ENCODE data around the gene SCAANT1. TPM values are rescaled to one million over a fixed set of nuclear protein-coding genes. Genes with fewer than 3 reads are reported as not detected.

Gene SCAANT1
- not detected in 2 replicates for total RNA-seq (ENCODE audit: low replicate concordance)

DNA sequence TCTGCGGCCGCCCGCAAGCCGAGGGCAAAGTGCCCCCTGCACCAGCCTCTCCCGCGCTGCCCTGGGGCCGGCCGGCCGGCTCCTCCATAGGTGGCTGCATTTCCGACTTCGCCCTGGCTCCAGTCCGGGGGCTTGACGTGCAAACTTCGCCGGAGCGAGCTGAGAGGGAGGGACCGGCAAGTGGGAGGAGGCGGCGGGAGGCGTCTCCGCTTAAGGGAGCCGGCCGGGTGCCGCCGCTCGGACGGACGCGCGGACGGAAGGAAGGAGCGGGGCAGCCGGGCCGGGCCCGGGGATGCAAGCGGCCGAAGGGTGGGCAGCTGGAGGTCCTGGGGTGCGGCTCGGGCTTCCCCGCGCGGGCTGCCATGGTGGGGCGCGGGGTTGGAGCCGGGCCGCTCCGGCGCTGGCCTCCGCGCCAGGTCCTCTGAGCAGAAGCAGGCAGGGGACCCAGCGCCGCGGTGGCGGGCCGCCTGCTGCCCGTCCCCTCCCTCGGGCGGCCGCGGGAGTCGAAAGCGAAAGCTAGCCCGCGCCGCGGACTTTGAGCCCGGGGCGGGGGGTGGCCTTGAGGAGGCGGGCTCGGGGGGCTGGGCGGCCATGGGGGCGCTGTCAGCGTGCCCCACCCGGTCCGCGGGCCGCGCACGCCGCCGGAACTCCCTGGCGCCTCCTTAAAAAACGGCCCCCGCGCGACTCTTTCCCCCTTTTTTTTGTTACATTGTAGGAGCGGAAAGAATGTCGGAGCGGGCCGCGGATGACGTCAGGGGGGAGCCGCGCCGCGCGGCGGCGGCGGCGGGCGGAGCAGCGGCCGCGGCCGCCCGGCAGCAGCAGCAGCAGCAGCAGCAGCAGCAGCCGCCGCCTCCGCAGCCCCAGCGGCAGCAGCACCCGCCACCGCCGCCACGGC, at the start of gene SCAANT1:
Gene SCAANT1 (minus strand): TSS at position 511 of the 895 bp plus-strand sequence.
- peak within 1 kb of the TSS; percentile 71 for H3K4me3 ChIP-seq (ENCODE audit: low read depth, low read length)
- DNase-seq (ENCODE audit: low read depth), result peak; percentile 89
- TF ChIP-seq, protein P1, sequence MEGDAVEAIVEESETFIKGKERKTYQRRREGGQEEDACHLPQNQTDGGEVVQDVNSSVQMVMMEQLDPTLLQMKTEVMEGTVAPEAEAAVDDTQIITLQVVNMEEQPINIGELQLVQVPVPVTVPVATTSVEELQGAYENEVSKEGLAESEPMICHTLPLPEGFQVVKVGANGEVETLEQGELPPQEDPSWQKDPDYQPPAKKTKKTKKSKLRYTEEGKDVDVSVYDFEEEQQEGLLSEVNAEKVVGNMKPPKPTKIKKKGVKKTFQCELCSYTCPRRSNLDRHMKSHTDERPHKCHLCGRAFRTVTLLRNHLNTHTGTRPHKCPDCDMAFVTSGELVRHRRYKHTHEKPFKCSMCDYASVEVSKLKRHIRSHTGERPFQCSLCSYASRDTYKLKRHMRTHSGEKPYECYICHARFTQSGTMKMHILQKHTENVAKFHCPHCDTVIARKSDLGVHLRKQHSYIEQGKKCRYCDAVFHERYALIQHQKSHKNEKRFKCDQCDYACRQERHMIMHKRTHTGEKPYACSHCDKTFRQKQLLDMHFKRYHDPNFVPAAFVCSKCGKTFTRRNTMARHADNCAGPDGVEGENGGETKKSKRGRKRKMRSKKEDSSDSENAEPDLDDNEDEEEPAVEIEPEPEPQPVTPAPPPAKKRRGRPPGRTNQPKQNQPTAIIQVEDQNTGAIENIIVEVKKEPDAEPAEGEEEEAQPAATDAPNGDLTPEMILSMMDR (IDR thresholded peaks at IDR 0.05; ENCODE audit: insufficient read depth, low read length), result no peak

GRCh38 chr3:63961891-63962290, 49.7 kb upstream of the SCAANT1 start:
- peak; percentile 54 for DNase-seq (ENCODE audit: low read depth)
- H3K4me3 ChIP-seq (ENCODE audit: low read depth, low read length), result no peak overlapping the region
- TF ChIP-seq, protein P1 (IDR thresholded peaks at IDR 0.05; ENCODE audit: insufficient read depth, low read length), result peak; percentile 72

DNA sequence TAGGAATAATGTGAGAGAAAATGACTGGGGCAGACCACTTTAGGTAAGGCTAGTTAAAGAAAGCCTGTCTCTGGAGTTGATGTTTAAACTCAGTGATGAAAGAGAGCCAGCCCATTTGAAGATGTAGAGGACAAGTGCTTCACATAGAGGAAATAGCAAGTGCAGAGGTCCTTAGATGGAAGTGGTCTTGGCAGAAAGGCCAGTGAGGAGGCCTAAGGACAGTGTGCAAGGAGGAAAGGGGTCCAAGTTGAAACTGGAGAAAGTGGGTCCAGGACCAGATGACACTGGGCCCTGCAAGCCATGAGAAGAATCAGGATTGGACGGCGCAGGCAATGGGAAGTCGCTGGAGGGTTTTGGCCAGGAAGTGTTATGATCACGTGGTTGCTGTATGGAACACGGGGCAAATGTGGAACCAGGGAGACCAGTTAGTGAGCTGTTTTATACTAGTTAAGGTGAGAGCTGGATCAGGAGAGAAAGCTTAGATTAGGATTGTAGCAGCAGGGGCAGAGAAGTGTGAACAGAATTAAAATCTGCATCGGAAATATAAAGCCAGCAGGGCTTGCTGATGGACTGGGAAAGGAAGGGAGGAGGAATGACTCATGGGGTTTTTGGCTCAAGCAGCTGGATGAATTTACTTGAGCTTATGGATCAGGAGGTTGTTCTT, 48.0 kb upstream of the SCAANT1 start:
- TF ChIP-seq, protein P1 (IDR thresholded peaks at IDR 0.05; ENCODE audit: insufficient read depth, low read length), result no peak

DNA sequence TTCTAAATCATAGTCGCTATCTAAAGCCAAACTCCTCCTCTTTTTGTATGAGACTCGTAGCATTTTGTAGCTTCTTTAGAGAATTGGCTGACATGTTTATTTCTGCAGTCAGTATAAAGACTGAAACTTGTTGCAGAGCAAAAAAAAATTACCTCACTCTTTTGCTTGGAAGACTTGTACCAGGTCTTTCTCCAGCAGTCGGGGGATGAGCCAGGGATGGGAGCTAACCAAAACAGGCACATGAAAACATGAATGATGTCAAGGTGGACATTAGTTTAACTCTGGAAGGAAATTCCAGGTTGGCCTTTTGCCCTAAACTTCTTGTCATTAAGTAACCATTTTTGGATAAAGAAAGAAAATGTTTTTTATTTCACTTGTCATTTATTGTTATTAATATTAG, 47.0 kb upstream of the SCAANT1 start:
- TF ChIP-seq, protein P1 (IDR thresholded peaks at IDR 0.05; ENCODE audit: insufficient read depth, low read length), result no peak
- H3K4me3 ChIP-seq (ENCODE audit: low read depth, low read length), result no peak overlapping the region
- no peak for DNase-seq (ENCODE audit: low read depth)

More for the DNA sequence above, 48.0 kb upstream of the SCAANT1 start:
- DNase-seq (ENCODE audit: low read depth), result peak; percentile 82
- peak overlapping the region; percentile 63 for H3K4me3 ChIP-seq (ENCODE audit: low read depth, low read length)

GRCh38 chr3:63955830-63956545, 43.8 kb upstream of the SCAANT1 start:
- no peak for DNase-seq (ENCODE audit: low read depth)
- H3K4me3 ChIP-seq (ENCODE audit: low read depth, low read length), result no peak overlapping the region
- TF ChIP-seq, protein P1 (IDR thresholded peaks at IDR 0.05; ENCODE audit: insufficient read depth, low read length), result no peak

DNA sequence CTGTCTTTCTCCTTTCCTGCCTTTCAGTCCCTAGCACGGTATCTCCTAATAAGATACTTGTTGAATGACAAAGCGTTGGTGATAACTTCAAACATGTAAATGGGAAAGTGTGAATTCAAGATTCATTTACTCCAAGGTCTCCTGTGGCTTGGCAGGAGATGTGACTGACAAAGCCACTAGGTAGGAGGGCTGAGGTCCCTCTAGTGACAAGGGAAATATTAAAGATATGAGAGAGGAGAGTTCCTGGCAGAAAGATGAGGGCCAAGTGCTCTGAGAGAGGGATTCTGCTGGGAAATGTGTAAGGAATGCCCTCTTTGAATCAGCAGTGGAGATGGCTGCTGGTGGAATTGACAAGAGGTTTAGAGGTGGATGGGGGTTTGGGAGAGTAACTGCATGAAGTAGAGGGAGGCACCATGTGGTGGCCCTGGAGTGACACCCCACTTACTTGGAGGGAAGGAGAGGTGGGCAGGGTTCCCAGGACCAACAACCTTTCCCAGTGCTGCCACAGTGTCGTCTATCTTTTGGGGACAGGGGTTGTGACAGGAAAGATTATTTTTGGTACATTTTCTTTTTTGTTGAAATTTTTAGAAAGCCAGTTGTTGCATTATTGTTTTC, 43.0 kb upstream of the SCAANT1 start:
- TF ChIP-seq, protein P1 (IDR thresholded peaks at IDR 0.05; ENCODE audit: insufficient read depth, low read length), result no peak
- H3K4me3 ChIP-seq (ENCODE audit: low read depth, low read length), result no peak overlapping the region
- DNase-seq (ENCODE audit: low read depth), result no peak
